SU-DHL-6 (cell line): ENCODE measurements around the gene AEBP1.

Experiments
- H2AFZ ChIP-seq: fragments of 200-600 bp; sonication (generic); 2 replicates; pipeline ENCODE4 v1.6.1; 2014; ENCODE audit warnings: low read depth, mild to moderate bottlenecking, moderate library complexity, mixed read lengths, antibody characterized with exemption, low read length; ENCODE audit not compliant: severe bottlenecking
- H3F3A ChIP-seq: fragments of 200-600 bp; shearing (Covaris generic); 2 replicates; pipeline ENCODE4 v1.6.0; 2016; ENCODE audit warnings: antibody characterized with exemption, mild to moderate bottlenecking; ENCODE audit not compliant: insufficient read depth
- H3K27ac ChIP-seq: fragments of 200-600 bp; sonication (generic); 2 replicates; pipeline ENCODE4 v1.5.1; 2016; ENCODE audit warnings: low read depth, mild to moderate bottlenecking, low read length, moderate library complexity, mixed read lengths
- H3K27me3 ChIP-seq: fragments of 200-600 bp; sonication (generic), shearing (Covaris generic); 2 replicates; pipeline ENCODE4 v1.6.0; 2014; ENCODE audit warnings: mild to moderate bottlenecking, low read length
- H3K36me3 ChIP-seq: fragments of 200-600 bp; sonication (generic); 2 replicates; pipeline ENCODE4 v1.6.1; 2014; ENCODE audit warnings: mild to moderate bottlenecking, low read length, mixed read lengths
- H3K4me2 ChIP-seq: fragments of 300-600, 200-600 bp; shearing (Covaris generic), sonication (generic); 2 replicates; pipeline ENCODE4 v1.6.0; 2014; ENCODE audit warnings: low read length, low read depth, mild to moderate bottlenecking; ENCODE audit not compliant: poor library complexity, severe bottlenecking
- H3K4me3 ChIP-seq: fragments of 200-600 bp; sonication (generic); 2 replicates; pipeline ENCODE4 v1.5.1; 2014; ENCODE audit warnings: antibody characterized with exemption, low read length, mild to moderate bottlenecking, mixed read lengths; ENCODE audit not compliant: insufficient read depth, poor library complexity, severe bottlenecking
- H3K79me2 ChIP-seq: fragments of 200-600 bp; sonication (generic); 2 replicates; pipeline ENCODE4 v1.6.1; 2014; ENCODE audit warnings: mild to moderate bottlenecking, low read length, moderate library complexity; ENCODE audit not compliant: insufficient read depth
- H3K9ac ChIP-seq: fragments of 200-600 bp; sonication (generic); 2 replicates; pipeline ENCODE4 v1.7.0; 2014; ENCODE audit warnings: mild to moderate bottlenecking, low read length
- H3K9me2 ChIP-seq: fragments of 200-600 bp; sonication (generic); replicated peaks from 2 replicates; pipeline ENCODE4 v1.6.1; 2014; ENCODE audit warnings: low read length; ENCODE audit not compliant: insufficient read depth
- H3K9me3 ChIP-seq: fragments of 200-600 bp; sonication (generic); 2 replicates; pipeline ENCODE4 v1.6.1; 2014; ENCODE audit warnings: low read length, mixed read lengths; ENCODE audit not compliant: insufficient read depth
- H4K20me1 ChIP-seq: fragments of 200-600 bp; sonication (generic); 2 replicates; pipeline ENCODE4 v1.6.1; 2014; ENCODE audit warnings: low read depth, mild to moderate bottlenecking, antibody characterized with exemption, low read length, moderate library complexity, mixed read lengths
- EZH2phosphoT487 ChIP-seq: fragments of 200-600 bp; sonication (generic), shearing (Covaris generic); conservative IDR thresholded peaks from 2 replicates; pipeline ENCODE4 v1.6.1; 2018; ENCODE audit warnings: mild to moderate bottlenecking, antibody characterized with exemption, low read length, moderate library complexity, mixed read lengths
- TF ChIP-seq, protein P1 (sequence below): fragments of 200-600 bp; sonication (generic); IDR thresholded peaks from one replicate; pipeline ENCODE4 v1.5.1; 2017; ENCODE audit warnings: antibody characterized with exemption, mild to moderate bottlenecking, low read length, moderate library complexity; ENCODE audit not compliant: insufficient read depth, poor library complexity, severe bottlenecking

AEBP1 gene

DNA sequence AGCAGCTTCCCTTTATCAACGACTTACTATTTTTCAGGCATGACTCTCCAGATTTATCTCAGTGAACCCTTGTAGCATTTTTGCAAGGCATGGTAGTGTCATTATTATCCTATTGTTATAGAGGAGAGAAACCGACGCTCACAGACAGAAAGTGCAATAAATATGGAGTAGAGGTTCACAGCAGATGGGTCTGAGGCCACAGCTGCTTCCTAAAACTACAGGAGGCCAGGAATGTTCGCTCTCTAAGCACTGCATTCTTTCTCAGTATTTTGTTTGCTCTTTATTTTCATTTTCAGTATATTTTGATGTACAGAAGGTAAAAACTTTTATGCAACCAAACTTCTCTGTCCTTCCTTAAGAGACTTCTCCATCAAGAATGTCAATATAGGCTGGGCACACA lies 4.5 kb upstream of the AEBP1 start:
- Histone ChIP-seq H3K79me2 (no peaks in the 10 kb centered on the region), H4K20me1 (no peaks in the 10 kb centered on the region), H3K36me3 (no peaks in the 10 kb centered on the region), H3K9me3 (no peaks in the 10 kb centered on the region), H3K4me2 (no peak overlapping the region), H3K9me2 (no peaks in the 10 kb centered on the region), H3K27me3 (no peaks in the 10 kb centered on the region), H3K9ac (no peak overlapping the region), H3K27ac (no peak overlapping the region), H2AFZ (no peak overlapping the region), H3F3A (no peaks in the 10 kb centered on the region), H3K4me3 (no peak overlapping the region)
- TF ChIP-seq, protein P1, sequence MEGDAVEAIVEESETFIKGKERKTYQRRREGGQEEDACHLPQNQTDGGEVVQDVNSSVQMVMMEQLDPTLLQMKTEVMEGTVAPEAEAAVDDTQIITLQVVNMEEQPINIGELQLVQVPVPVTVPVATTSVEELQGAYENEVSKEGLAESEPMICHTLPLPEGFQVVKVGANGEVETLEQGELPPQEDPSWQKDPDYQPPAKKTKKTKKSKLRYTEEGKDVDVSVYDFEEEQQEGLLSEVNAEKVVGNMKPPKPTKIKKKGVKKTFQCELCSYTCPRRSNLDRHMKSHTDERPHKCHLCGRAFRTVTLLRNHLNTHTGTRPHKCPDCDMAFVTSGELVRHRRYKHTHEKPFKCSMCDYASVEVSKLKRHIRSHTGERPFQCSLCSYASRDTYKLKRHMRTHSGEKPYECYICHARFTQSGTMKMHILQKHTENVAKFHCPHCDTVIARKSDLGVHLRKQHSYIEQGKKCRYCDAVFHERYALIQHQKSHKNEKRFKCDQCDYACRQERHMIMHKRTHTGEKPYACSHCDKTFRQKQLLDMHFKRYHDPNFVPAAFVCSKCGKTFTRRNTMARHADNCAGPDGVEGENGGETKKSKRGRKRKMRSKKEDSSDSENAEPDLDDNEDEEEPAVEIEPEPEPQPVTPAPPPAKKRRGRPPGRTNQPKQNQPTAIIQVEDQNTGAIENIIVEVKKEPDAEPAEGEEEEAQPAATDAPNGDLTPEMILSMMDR = no peak
- TF ChIP-seq EZH2phosphoT487 = no peak

DNA sequence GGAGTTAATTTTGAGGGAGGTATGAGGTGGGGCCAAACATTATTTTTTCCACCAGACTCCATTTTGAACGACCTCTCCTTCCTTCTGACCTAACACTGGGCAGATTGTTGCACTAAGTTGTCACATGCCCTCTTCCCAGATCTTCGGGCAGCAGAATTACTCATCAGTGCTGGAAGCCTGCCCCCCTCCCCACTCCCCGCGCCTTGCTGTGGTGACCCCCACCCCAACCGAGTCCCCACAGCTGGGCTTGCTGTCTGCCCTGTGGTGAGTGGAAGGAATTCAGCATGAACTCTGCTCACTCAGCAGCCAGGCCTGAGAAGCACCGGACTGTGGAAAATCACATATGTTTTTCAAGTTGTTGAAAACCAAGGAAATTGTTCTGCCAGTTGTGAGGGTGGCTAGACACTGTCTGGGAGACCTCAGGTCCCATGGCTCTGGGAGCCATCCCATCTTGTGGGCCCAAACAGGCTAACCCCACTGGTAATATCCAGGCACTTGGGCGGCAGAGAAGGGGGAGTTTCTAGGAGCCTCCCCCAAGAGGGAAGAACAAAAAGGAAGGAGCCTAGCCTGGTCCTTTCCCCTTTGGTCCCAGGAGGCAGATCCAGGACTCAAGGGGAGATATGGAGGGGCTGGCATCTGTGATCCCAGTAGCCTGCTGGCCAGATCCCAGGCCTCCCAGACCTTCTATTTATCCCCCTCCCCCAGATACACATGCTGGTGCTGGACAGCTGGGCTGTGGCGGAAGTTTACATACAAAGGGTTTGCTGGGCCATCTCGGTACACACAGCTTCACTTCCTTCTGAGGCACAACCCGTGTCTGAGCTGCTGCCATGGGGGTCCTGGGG lies 3.5 kb upstream of the AEBP1 start:
- no peak for TF ChIP-seq EZH2phosphoT487
- TF ChIP-seq, protein P1 = no peak

DNA sequence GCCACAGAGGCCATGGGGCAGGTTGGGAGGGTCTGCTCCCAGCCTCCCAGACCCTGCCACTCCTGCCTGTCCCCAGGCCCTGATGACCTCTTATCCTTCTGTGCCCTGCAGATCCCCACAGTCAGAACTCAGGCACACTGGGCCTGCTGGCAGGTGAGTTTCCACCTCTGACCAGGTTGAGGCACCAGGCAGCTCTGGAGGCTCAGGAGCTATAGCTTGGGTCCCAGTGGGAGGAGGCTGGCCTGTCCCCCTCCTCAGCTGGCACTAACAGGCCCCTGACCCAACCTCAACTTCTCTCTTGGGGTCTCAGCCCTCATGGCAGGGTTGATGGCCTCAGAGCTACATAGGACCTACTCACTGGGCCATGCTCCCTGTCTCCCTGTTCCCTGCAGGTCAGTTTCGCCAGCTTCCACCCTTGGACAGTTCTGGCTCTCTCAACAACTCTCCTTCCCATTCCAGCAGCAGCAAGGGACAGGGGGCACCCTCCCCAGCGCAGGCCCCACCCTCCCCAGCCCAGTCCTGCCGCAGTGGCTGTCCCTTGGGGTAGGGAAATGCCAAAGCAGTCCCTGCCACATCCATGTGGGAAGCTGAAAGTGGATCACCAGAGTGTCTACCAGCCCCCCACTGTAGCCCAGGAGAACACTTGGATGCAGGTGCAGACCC lies 2.7 kb upstream of the AEBP1 start:
- TF ChIP-seq, protein P1 = no peak
- TF ChIP-seq EZH2phosphoT487 = no peak
- no peaks in the 10 kb centered on the region for H3K36me3 ChIP-seq
- H3K4me2 ChIP-seq = no peak overlapping the region
- H4K20me1 ChIP-seq = no peaks in the 10 kb centered on the region
- no peak overlapping the region for H3K9ac ChIP-seq
- no peaks in the 10 kb centered on the region for H3K27me3 ChIP-seq
- H2AFZ ChIP-seq = no peak overlapping the region
- H3K9me3 ChIP-seq = no peaks in the 10 kb centered on the region
- no peaks in the 10 kb centered on the region for H3F3A ChIP-seq
- H3K27ac ChIP-seq = no peak overlapping the region
- no peaks in the 10 kb centered on the region for H3K79me2 ChIP-seq
- no peaks in the 10 kb centered on the region for H3K9me2 ChIP-seq
- no peak overlapping the region for H3K4me3 ChIP-seq

More for the DNA sequence above, 3.5 kb upstream of the AEBP1 start:
- no peaks in the 10 kb centered on the region for H4K20me1 ChIP-seq
- H3K4me2 ChIP-seq = no peak overlapping the region
- no peaks in the 10 kb centered on the region for H3K9me3 ChIP-seq
- H3K36me3 ChIP-seq = no peaks in the 10 kb centered on the region
- no peaks in the 10 kb centered on the region for H3K27me3 ChIP-seq
- no peak overlapping the region for H3K27ac ChIP-seq
- no peak overlapping the region for H3K9ac ChIP-seq
- no peaks in the 10 kb centered on the region for H3K79me2 ChIP-seq
- no peaks in the 10 kb centered on the region for H3F3A ChIP-seq
- H3K9me2 ChIP-seq = no peaks in the 10 kb centered on the region
- no peak overlapping the region for H3K4me3 ChIP-seq
- no peak overlapping the region for H2AFZ ChIP-seq
